Activated CD4-positive, alpha-beta T cell treated with anti-CD3 and anti-CD28 coated beads for 36 hours (primary cell): ENCODE measurements around the gene CEP192. TPM values are rescaled to one million over a fixed set of nuclear protein-coding genes. Genes with fewer than 3 reads are reported as not detected.

Source experiments
- ATAC-seq: fragments of 200-7000 bp; cut with Tn5 transposase; one replicate; pipeline ENCODE4 v1.10.0; 2021; ENCODE audit warnings: mild to moderate bottlenecking, moderate library complexity
- CTCF ChIA-PET: fragments of 350-600 bp; sonication (Branson Sonifier 250); formaldehyde crosslinking; loops from one replicate; lab custom pipeline; 2021; ENCODE audit warnings: antibody characterized with exemption; lab: Charles Lee
- POLR2A ChIA-PET: fragments of 350-600 bp; sonication (Branson Sonifier 250); formaldehyde crosslinking; loops from one replicate; lab custom pipeline; 2021; ENCODE audit warnings: antibody characterized with exemption, inconsistent platforms; lab: Charles Lee
- DNase-seq: peaks from one replicate; pipeline ENCODE4 v3.0.0-alpha.2; 2020
- H3K27ac Mint-ChIP-seq: one replicate; pipeline ENCODE4 v1.8.0; 2021; ENCODE audit warnings: mixed read lengths
- H3K27me3 Mint-ChIP-seq: one replicate; pipeline ENCODE4 v1.8.0; 2021; ENCODE audit warnings: mixed read lengths
- H3K36me3 Mint-ChIP-seq: one replicate; pipeline ENCODE4 v1.8.0; 2021; ENCODE audit warnings: low read depth, mixed read lengths
- H3K4me1 Mint-ChIP-seq: one replicate; pipeline ENCODE4 v1.8.0; 2021; ENCODE audit warnings: mixed read lengths
- H3K4me3 Mint-ChIP-seq: one replicate; pipeline ENCODE4 v1.8.0; 2021; ENCODE audit warnings: mild to moderate bottlenecking, moderate library complexity, mixed read lengths
- H3K9me3 Mint-ChIP-seq: one replicate; pipeline ENCODE4 v1.8.0; 2021; ENCODE audit warnings: low read depth, mixed read lengths
- intact Hi-C, 2 experiments: fragments of 100-400 bp; cut with DNase I in 1 of 2; cut with micrococcal nuclease in 1 of 2; formaldehyde crosslinking; loops; one replicate each; pipeline versions ENCODE4 v1.14.2 to v1.15.1; 2022 to 2024; cut with DNase I, micrococcal nuclease
- total RNA-seq, 2 experiments: library from RNA; stranded (reverse); gene quantifications; one replicate each; pipeline ENCODE4 v1.2.3, GENCODE V29; 2021

Gene CEP192, protein sequence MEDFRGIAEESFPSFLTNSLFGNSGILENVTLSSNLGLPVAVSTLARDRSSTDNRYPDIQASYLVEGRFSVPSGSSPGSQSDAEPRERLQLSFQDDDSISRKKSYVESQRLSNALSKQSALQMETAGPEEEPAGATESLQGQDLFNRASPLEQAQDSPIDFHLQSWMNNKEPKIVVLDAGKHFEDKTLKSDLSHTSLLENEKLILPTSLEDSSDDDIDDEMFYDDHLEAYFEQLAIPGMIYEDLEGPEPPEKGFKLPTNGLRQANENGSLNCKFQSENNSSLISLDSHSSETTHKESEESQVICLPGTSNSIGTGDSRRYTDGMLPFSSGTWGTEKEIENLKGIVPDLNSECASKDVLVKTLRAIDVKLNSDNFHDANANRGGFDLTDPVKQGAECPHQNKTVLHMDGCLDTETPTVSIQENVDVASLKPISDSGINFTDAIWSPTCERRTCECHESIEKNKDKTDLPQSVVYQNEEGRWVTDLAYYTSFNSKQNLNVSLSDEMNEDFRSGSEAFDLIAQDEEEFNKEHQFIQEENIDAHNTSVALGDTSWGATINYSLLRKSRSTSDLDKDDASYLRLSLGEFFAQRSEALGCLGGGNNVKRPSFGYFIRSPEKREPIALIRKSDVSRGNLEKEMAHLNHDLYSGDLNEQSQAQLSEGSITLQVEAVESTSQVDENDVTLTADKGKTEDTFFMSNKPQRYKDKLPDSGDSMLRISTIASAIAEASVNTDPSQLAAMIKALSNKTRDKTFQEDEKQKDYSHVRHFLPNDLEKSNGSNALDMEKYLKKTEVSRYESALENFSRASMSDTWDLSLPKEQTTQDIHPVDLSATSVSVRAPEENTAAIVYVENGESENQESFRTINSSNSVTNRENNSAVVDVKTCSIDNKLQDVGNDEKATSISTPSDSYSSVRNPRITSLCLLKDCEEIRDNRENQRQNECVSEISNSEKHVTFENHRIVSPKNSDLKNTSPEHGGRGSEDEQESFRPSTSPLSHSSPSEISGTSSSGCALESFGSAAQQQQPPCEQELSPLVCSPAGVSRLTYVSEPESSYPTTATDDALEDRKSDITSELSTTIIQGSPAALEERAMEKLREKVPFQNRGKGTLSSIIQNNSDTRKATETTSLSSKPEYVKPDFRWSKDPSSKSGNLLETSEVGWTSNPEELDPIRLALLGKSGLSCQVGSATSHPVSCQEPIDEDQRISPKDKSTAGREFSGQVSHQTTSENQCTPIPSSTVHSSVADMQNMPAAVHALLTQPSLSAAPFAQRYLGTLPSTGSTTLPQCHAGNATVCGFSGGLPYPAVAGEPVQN (N-terminal part only)
- total RNA-seq, result 10 to 100 TPM; 36.0 to 39.3 TPM

DNA sequence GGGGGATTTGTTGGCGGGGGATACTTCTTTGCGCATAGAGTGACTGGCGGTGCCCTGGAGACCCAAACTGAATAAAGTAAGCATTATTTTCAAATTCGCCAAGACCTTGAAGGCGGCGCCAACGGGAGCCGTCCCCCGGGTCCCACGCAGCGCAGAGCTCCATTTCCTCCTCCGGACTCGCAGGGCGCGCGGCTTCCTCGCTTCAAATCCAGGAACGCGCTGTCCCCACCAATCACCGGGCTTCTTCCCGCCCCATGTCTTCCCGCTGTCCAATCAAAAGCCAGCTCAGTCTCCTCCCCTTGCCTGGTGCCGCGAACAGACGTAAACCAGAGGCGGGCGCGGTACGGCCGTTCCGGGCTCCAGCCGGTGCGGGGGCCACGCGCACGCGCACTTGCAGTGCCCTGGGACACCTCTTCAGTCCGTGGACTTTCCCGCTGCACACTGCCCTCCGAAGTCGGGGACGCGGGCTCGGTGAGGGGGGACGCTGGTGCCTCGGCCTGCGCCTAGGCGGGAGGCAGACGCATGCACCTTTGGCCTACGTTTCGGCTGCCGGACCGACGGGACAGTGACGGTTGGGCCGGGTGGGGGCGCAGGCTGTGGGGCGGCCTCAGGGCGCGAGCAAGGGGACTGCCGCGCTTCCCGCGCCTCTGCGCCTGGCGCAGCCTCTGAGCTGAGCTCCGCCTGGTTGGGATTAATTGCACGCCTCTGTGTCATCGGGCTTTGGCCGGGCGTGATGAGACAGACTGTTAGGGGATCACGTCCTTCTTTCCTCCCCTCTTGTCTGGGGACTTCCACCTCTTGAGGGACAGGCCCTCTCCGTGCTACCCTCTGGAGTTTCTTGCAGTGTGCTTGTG is at the start of gene CEP192:
TSS of gene CEP192 (plus strand) at position 396 of the 854 bp plus-strand sequence. CDS start 8,063 bp downstream, outside the sequence.
- DNase-seq (peak; percentile 98), ATAC-seq (peak; percentile 90)
- ChIA-PET POLR2A (interaction anchor here (0.6 to 1.5 kb wide), 20 partner anchors 9 to 614 kb away, joined by 3 to 11 read pairs (median 4); partner anchors contain the start of genes AFG3L2, CEP76, PSMG2 and PTPN2), CTCF (interaction anchor here (0.6 to 1.4 kb wide), 10 partner anchors 9 to 559 kb away, joined by 3 to 7 read pairs (median 3); no protein-coding TSS in a partner anchor)
- H3K4me1 Mint-ChIP-seq, result peaks cover 21% of the 10 kb centered on the region
- peaks cover 16% of the 10 kb centered on the region for H3K36me3 Mint-ChIP-seq
- intact Hi-C loops, result loop anchor here (1.0 to 10.0 kb wide), 12 partner anchors 43 to 735 kb away; partner anchors contain the start of genes CEP76 (in 2 of the 2), AFG3L2 (in 1 of the 2), FAM210A (in 1 of the 2) and PSMG2 (in 1 of the 2)
- no peaks in the 10 kb centered on the region for H3K27me3 Mint-ChIP-seq
- peak within 1 kb of the TSS; percentile 93 for H3K27ac Mint-ChIP-seq
- peak within 1 kb of the TSS; percentile 87 for H3K4me3 Mint-ChIP-seq
- no peaks in the 10 kb centered on the region for H3K9me3 Mint-ChIP-seq

DNA sequence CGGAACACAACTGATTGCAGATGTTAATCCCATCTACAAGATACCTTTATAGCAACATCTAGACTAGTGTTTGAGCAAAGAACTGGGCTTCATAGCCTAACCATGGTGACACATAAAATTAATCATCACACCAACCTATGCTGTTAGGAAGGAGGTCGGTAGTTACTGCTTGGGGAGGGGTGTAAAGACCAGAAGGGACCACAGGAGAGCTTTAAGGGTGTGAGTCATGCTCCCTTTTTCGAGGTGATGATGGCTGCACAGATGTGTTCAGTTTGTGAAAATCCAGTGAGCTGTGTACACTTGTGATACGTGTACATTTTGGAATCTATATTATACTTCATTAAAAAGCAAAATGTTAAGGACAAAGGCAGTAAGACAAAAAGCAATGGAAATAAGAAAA is 47.9 kb upstream of the CEP192 start:
- Mint-ChIP-seq H3K9me3 (no peaks in the 10 kb centered on the region), H3K27ac (no peak overlapping the region), H3K36me3 (no peaks in the 10 kb centered on the region), H3K4me1 (peaks cover 10% of the 10 kb centered on the region), H3K27me3 (no peaks in the 10 kb centered on the region), H3K4me3 (no peak overlapping the region)
- DNase-seq (no peak), ATAC-seq (no peak)
- POLR2A ChIA-PET, result interaction anchor here (1.4 kb wide), 1 partner anchor 48 kb away, joined by 3 read pairs; the partner anchor contains the start of gene CEP192
- intact Hi-C loops, result no loop called here
- CTCF ChIA-PET, result interaction anchor here (1.2 to 3.7 kb wide), 2 partner anchors 9 to 22 kb away, joined by 6 to 23 read pairs; no protein-coding TSS in a partner anchor

DNA sequence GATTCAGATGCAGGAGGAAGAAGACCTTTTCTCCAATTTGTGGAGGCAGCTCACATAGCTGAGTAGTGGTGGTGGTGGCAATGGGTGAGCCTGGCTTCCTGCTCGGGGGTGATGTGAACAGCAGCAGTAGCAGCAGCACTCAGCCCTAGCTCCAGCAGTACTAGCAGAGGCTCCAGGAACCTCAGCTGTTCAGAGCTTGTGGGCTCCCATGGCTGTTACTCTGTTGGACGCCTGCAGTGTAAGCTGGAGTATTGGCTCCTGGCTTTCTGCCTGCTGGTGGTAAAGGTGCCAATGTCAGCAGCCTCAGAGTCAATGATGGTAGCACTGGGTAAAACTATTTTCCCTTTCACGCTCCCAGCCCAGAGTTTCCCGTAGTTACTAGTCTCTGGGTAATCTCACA is 46.5 kb upstream of the CEP192 start:
- Mint-ChIP-seq H3K4me1 (peaks cover 16% of the 10 kb centered on the region), H3K27ac (no peak overlapping the region), H3K36me3 (peaks cover 11% of the 10 kb centered on the region), H3K9me3 (peaks cover 2% of the 10 kb centered on the region), H3K27me3 (no peaks in the 10 kb centered on the region), H3K4me3 (no peak overlapping the region)
- ChIA-PET POLR2A (interaction anchor here (0.6 kb wide), 1 partner anchor 231 kb away, joined by 3 read pairs; no protein-coding TSS in a partner anchor), CTCF (interaction anchor here (0.5 to 3.7 kb wide), 4 partner anchors 10 to 321 kb away, joined by 3 to 23 read pairs (median 4); no protein-coding TSS in a partner anchor)
- intact Hi-C loops, result no loop called here
- no peak for DNase-seq
- no peak for ATAC-seq

DNA sequence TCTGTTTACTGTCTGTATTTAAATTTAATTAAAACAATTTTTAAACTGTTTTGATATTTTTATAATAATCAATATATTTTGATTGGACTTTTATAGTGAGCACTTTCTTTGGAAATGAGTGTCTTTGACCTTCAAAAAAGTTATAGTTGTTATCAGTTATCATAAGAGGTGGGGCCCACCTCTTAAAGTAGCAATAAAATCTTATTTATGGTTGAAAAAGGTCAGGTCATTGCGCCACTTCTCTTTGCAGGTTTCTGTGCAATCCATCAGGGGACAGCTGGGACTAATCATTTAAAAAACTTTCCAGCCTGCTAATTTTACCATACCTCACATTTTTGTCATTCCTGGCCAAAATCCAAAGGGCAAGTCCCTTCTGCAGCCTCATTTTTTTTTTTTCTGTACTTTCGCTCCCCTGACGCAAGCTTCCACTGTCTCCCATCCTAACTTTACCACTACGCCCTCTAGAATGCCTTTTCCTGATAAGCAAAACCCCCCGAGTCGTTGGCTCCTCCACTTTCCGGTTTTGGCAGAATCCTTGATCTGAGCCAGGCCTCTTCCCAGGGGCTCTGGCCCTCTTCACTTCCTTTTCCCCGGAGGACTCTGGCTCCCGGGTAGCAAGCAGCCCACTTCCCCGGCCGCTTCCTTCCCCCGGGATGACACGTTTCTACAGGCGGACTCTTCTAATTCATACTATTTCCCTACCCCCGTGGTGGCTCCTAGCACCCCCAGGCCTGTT is 44.4 kb upstream of the CEP192 start:
- Mint-ChIP-seq H3K9me3 (peaks cover 2% of the 10 kb centered on the region), H3K36me3 (peaks cover 26% of the 10 kb centered on the region), H3K27me3 (no peaks in the 10 kb centered on the region), H3K27ac (peak overlapping the region; percentile 97), H3K4me1 (peaks cover 34% of the 10 kb centered on the region), H3K4me3 (peak overlapping the region; percentile 89)
- POLR2A ChIA-PET, result interaction anchor here (0.6 to 1.1 kb wide), 4 partner anchors 44 to 794 kb away, joined by 3 to 4 read pairs (median 3); partner anchors contain the start of gene CEP192
- ATAC-seq, result no peak
- CTCF ChIA-PET, result no interaction called here
- DNase-seq, result no peak
- intact Hi-C loops, result loop anchor here (1.0 to 2.0 kb wide), 8 partner anchors 45 to 1096 kb away; partner anchors contain the start of genes AFG3L2 (in 2 of the 2), CEP76 (in 2 of the 2), CEP192 (in 1 of the 2) and CHMP1B (in 1 of the 2)

DNA sequence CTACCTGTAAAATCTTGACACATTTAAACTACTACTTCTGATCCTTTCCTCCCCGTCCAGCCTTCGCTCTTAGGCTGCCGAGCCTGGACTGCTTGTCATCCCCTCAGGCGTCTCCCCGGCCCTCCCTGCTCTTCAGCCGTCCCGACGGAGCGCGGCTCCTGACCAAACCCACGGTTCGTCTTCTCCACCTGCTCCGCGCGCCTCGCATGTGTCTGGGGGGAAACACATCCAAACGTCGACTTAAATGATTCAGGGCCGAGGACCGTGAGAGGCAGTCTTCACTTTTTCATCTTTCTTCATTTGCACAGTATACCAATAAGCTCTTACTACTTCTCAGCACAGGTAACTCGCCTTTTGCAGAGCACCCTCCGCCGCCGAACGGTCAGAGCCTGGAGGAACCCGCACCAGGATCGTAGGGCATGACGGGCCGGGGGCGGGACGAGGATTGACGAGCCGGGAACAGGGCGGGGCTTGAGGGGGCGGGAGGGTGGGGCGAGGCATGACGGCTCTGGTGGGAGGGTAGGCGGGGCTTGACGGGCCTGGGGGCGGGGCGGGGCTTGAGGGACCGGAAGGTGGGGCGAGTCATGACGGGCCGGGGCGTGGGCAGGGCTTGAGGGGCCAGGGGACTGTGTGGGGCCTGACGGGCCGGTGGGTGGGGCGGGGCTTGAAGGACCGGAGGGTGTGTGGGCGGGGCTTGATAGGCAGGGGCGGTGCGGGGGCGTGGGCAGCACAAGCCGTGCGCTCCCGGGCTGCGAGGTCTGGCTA is 43.7 kb upstream of the CEP192 start, which contains the start of gene SEH1L:
TSS of gene SEH1L (plus strand) at position 727 of the 765 bp plus-strand sequence. CDS start 111 bp downstream, outside the sequence.
- peaks cover 34% of the 10 kb centered on the region for H3K4me1 Mint-ChIP-seq
- peaks cover 2% of the 10 kb centered on the region for H3K9me3 Mint-ChIP-seq
- no peaks in the 10 kb centered on the region for H3K27me3 Mint-ChIP-seq
- ChIA-PET CTCF (no interaction called here), POLR2A (interaction anchor here (0.6 to 1.9 kb wide), 6 partner anchors 43 to 570 kb away, joined by 3 to 11 read pairs (median 5); partner anchors contain the start of genes AFG3L2, CEP192 and PTPN2)
- intact Hi-C loops, result loop anchor here (1.0 to 2.0 kb wide), 9 partner anchors 44 to 1097 kb away; partner anchors contain the start of genes AFG3L2 (in 2 of the 2), CEP192 (in 2 of the 2), CEP76 (in 2 of the 2) and CHMP1B (in 1 of the 2)
- DNase-seq, result peak; percentile 100
- H3K27ac Mint-ChIP-seq, result peak within 1 kb of the TSS; percentile 97
- peaks cover 29% of the 10 kb centered on the region for H3K36me3 Mint-ChIP-seq
- peak within 1 kb of the TSS; percentile 89 for H3K4me3 Mint-ChIP-seq
- peak; percentile 86 for ATAC-seq

DNA sequence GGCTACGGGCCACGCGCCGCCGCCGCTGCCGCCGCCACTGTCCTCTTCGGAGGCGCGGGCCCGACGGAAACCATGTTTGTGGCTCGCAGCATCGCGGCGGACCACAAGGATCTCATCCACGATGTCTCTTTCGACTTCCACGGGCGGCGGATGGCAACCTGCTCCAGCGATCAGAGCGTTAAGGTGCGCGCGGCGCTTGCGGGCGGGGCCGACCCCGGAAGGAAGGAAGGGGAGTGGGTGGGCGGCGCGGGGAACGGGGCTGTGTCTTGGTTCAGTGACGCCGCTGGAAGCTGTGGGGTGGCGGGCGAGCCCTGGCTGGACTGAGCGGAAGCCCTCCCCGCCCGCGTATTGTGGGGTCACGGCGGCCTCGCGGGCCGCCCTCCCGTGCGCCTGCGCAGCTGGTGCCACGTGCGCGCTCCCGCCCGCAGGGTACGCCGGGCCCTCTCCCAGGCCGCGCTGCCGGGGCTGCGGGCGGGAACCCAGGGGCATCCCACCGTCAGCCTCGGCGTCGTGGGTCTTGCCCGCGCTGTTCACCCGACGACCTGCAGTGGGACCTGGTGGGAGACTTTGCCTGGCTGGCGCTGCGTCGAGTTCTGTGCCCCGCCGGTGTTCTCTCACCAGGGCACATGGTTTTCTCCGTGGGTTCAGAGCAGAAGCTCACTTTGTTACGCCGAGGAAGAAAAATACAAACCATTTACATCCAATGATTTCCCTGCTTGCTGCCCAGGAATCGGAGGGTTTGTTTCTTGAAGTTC is 42.9 kb upstream of the CEP192 start:
- Mint-ChIP-seq H3K27me3 (no peaks in the 10 kb centered on the region), H3K9me3 (peaks cover 2% of the 10 kb centered on the region), H3K36me3 (peaks cover 34% of the 10 kb centered on the region), H3K4me3 (peak overlapping the region; percentile 89), H3K27ac (peak overlapping the region; percentile 97), H3K4me1 (peaks cover 38% of the 10 kb centered on the region)
- peak; percentile 99 for DNase-seq
- ChIA-PET POLR2A (interaction anchor here (0.6 to 1.9 kb wide), 9 partner anchors 22 to 571 kb away, joined by 3 to 11 read pairs (median 4); partner anchors contain the start of genes AFG3L2, CEP192 and PTPN2), CTCF (no interaction called here)
- intact Hi-C loops, result loop anchor here (1.0 kb wide), 4 partner anchors 43 to 778 kb away; partner anchors contain the start of genes CEP192 (in 1 of the 2), FAM210A (in 1 of the 2) and RNMT (in 1 of the 2)
- ATAC-seq, result peak; percentile 84

DNA sequence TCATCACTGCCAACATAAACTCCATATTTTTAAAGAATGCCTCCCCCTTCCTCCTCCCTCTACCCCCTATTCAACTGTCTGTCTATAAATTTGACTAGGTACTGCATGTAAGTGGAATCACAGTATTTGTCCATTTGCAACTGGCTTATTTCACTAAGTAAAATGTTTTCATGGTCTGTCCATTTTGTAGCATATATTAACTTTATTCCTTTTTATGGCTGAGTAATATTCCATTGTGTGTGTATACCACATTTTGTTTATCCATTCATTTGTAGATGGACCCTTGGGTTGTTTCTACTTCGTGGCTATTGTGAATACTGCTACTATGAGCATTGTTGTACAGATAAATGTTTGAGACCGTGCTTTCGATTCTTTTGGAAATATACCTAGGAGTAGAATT is 32.7 kb upstream of the CEP192 start:
- no peaks in the 10 kb centered on the region for H3K27me3 Mint-ChIP-seq
- ChIA-PET CTCF (interaction anchor here (0.7 kb wide), 1 partner anchor 77 kb away, joined by 3 read pairs; no protein-coding TSS in a partner anchor), POLR2A (no interaction called here)
- intact Hi-C loops, result no loop called here
- DNase-seq (no peak), ATAC-seq (no peak)
- H3K4me3 Mint-ChIP-seq, result no peak overlapping the region
- H3K4me1 Mint-ChIP-seq, result peaks cover 6% of the 10 kb centered on the region
- H3K27ac Mint-ChIP-seq, result no peak overlapping the region
- no peaks in the 10 kb centered on the region for H3K9me3 Mint-ChIP-seq
- peaks cover 47% of the 10 kb centered on the region for H3K36me3 Mint-ChIP-seq
